ENCODE measurements around the gene INPP4A.

DNA sequence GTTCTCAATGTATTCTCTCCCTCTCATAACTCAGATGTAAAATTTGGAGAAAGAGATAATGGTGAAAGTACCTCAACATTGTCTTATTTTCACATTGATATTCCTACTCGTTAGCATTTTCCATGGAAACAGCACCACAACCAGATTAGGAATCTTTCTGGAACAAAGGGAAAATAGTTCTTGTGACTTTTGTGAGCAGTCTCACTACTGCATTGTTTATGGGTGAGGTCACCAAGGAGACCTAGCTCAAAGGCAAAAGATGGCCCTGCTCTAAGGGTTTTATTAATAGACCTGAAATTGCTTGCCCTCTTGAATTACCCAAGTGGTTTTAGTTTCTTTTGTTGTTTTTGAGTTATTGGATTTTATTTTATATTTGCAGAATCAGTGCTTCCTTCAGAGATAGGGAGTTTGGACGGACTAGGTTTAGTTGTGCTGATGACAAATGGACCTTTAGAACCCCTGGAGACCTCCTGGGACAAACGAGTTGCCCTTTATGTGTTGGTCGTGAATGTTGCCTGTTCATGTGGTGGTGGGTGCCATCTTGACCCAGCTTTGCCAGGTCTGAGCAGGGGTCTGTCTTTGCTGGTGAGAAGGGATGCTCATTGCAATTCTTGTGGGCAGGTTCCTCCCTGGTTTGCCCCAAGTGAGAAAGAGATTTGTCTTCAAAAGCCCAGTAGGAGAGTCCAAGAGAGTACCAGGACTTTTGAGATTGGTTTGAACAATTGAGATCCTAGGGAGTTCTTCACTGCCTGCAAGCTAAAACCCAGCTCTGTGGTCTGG lies 58.1 kb downstream of the INPP4A start:
- TF ChIP-seq, protein P1, sequence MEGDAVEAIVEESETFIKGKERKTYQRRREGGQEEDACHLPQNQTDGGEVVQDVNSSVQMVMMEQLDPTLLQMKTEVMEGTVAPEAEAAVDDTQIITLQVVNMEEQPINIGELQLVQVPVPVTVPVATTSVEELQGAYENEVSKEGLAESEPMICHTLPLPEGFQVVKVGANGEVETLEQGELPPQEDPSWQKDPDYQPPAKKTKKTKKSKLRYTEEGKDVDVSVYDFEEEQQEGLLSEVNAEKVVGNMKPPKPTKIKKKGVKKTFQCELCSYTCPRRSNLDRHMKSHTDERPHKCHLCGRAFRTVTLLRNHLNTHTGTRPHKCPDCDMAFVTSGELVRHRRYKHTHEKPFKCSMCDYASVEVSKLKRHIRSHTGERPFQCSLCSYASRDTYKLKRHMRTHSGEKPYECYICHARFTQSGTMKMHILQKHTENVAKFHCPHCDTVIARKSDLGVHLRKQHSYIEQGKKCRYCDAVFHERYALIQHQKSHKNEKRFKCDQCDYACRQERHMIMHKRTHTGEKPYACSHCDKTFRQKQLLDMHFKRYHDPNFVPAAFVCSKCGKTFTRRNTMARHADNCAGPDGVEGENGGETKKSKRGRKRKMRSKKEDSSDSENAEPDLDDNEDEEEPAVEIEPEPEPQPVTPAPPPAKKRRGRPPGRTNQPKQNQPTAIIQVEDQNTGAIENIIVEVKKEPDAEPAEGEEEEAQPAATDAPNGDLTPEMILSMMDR (IDR thresholded peaks at IDR 0.05): no peak
- TF ChIP-seq POLR2A (IDR thresholded peaks at IDR 0.05; ENCODE audit: low read depth): no peak
- TF ChIP-seq POLR2AphosphoS5 (IDR thresholded peaks at IDR 0.05): no peak
